ENCODE data around the gene ZNF202. TPM values are rescaled to one million over a fixed set of nuclear protein-coding genes. Genes with fewer than 3 reads are reported as not detected.

Gene ZNF202
- total RNA-seq, 1 donor: 6.5 TPM

GRCh38 chr11:123707606-123708205 is 33.8 kb downstream of the ZNF202 start:
- DNase-seq (ENCODE audit: insufficient read length, low spot score, missing footprints): peak; percentile 80
- TF ChIP-seq, protein P1, sequence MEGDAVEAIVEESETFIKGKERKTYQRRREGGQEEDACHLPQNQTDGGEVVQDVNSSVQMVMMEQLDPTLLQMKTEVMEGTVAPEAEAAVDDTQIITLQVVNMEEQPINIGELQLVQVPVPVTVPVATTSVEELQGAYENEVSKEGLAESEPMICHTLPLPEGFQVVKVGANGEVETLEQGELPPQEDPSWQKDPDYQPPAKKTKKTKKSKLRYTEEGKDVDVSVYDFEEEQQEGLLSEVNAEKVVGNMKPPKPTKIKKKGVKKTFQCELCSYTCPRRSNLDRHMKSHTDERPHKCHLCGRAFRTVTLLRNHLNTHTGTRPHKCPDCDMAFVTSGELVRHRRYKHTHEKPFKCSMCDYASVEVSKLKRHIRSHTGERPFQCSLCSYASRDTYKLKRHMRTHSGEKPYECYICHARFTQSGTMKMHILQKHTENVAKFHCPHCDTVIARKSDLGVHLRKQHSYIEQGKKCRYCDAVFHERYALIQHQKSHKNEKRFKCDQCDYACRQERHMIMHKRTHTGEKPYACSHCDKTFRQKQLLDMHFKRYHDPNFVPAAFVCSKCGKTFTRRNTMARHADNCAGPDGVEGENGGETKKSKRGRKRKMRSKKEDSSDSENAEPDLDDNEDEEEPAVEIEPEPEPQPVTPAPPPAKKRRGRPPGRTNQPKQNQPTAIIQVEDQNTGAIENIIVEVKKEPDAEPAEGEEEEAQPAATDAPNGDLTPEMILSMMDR (IDR thresholded peaks at IDR 0.05; ENCODE audit: extremely low read depth, low read depth, low read length): peak; percentile 86
- Histone ChIP-seq H3K4me3 (ENCODE audit: insufficient read depth, low read length) (no peak overlapping the region), H3K9me3 (ENCODE audit: low read depth, low read length) (no peaks in the 10 kb centered on the region), H4K20me1 (ENCODE audit: insufficient read depth, low read length) (no peaks in the 10 kb centered on the region), H3K79me2 (ENCODE audit: insufficient read depth, low read length) (no peaks in the 10 kb centered on the region), H3K27me3 (ENCODE audit: insufficient read depth, low read length) (peaks cover 3% of the 10 kb centered on the region), H3K4me1 (ENCODE audit: insufficient read depth, low read length) (peaks cover under 1% of the 10 kb centered on the region), H3K4me2 (ENCODE audit: insufficient read depth, low read length) (no peak overlapping the region), H2AFZ (ENCODE audit: low read length) (no peak overlapping the region), H3K36me3 (ENCODE audit: insufficient read depth, low read length) (no peaks in the 10 kb centered on the region), H3K27ac (ENCODE audit: low read depth, low read length) (no peak overlapping the region)

DNA sequence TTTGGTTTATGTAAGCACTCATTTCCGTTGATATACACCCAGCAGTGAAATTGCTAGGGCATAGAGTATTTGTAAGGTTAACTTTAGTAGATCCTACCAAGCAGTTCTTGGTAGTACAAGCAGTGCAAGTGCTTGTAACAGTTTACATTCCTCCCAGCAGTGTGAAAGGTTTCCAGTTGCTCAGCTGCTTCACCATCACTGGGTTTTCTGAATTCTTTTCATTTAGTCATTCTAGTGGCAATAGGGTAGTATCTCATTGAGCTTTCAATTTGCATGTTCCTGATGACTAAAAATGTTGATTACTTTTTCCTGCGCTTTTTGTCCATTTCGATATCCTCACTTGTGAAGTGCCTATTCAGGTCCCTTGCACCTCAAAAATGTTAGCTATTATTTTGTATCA is 34.3 kb downstream of the ZNF202 start:
- Histone ChIP-seq H3K4me1 (ENCODE audit: insufficient read depth, low read length) (peaks cover 6% of the 10 kb centered on the region), H3K27me3 (ENCODE audit: insufficient read depth, low read length) (peaks cover 3% of the 10 kb centered on the region), H2AFZ (ENCODE audit: low read length) (no peak overlapping the region), H3K27ac (ENCODE audit: low read depth, low read length) (no peak overlapping the region), H4K20me1 (ENCODE audit: insufficient read depth, low read length) (no peaks in the 10 kb centered on the region), H3K4me3 (ENCODE audit: insufficient read depth, low read length) (no peak overlapping the region), H3K9me3 (ENCODE audit: low read depth, low read length) (no peaks in the 10 kb centered on the region), H3K79me2 (ENCODE audit: insufficient read depth, low read length) (no peaks in the 10 kb centered on the region), H3K36me3 (ENCODE audit: insufficient read depth, low read length) (no peaks in the 10 kb centered on the region), H3K4me2 (ENCODE audit: insufficient read depth, low read length) (no peak overlapping the region)
- no peak for DNase-seq (ENCODE audit: insufficient read length, low spot score, missing footprints)
- TF ChIP-seq, protein P1 (IDR thresholded peaks at IDR 0.05; ENCODE audit: extremely low read depth, low read depth, low read length): no peak

GRCh38 chr11:123704341-123704740 is 37.1 kb downstream of the ZNF202 start:
- peaks cover 3% of the 10 kb centered on the region for H3K27me3 ChIP-seq (ENCODE audit: insufficient read depth, low read length)
- no peaks in the 10 kb centered on the region for H4K20me1 ChIP-seq (ENCODE audit: insufficient read depth, low read length)
- no peak overlapping the region for H3K4me2 ChIP-seq (ENCODE audit: insufficient read depth, low read length)
- H3K4me1 ChIP-seq (ENCODE audit: insufficient read depth, low read length): peaks cover 8% of the 10 kb centered on the region
- no peaks in the 10 kb centered on the region for H3K36me3 ChIP-seq (ENCODE audit: insufficient read depth, low read length)
- H3K79me2 ChIP-seq (ENCODE audit: insufficient read depth, low read length): no peaks in the 10 kb centered on the region
- H3K9me3 ChIP-seq (ENCODE audit: low read depth, low read length): no peaks in the 10 kb centered on the region
- DNase-seq (ENCODE audit: insufficient read length, low spot score, missing footprints): no peak
- no peak overlapping the region for H3K4me3 ChIP-seq (ENCODE audit: insufficient read depth, low read length)
- no peak overlapping the region for H3K27ac ChIP-seq (ENCODE audit: low read depth, low read length)
- TF ChIP-seq, protein P1 (IDR thresholded peaks at IDR 0.05; ENCODE audit: extremely low read depth, low read depth, low read length): no peak
- H2AFZ ChIP-seq (ENCODE audit: low read length): no peak overlapping the region

DNA sequence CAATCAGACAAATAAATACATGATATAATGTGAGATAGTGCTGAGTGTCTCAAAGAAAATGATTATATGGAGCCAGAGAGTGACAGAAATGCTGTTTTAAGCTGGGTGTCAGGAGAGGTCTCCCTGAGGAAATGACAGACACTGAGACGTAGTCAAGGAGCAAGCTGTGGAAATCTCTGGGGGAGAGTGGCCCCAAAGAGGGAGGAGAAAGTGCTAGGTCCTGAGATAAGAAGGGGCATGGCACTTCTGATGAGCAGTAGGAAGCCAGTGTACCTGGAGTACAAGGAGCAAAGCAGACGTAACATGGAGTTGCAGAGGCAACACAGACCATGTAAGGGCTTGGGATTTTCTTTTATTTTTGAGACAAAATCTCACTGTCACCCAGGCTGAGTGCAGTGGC is 38.8 kb downstream of the ZNF202 start:
- H3K27ac ChIP-seq (ENCODE audit: low read depth, low read length): no peak overlapping the region

More for the DNA sequence above, 38.8 kb downstream of the ZNF202 start:
- H4K20me1 ChIP-seq (ENCODE audit: insufficient read depth, low read length): no peaks in the 10 kb centered on the region
- TF ChIP-seq, protein P1 (IDR thresholded peaks at IDR 0.05; ENCODE audit: extremely low read depth, low read depth, low read length): no peak
- no peaks in the 10 kb centered on the region for H3K79me2 ChIP-seq (ENCODE audit: insufficient read depth, low read length)
- no peak overlapping the region for H2AFZ ChIP-seq (ENCODE audit: low read length)
- no peaks in the 10 kb centered on the region for H3K36me3 ChIP-seq (ENCODE audit: insufficient read depth, low read length)
- no peaks in the 10 kb centered on the region for H3K9me3 ChIP-seq (ENCODE audit: low read depth, low read length)
- no peak overlapping the region for H3K4me3 ChIP-seq (ENCODE audit: insufficient read depth, low read length)
- H3K4me1 ChIP-seq (ENCODE audit: insufficient read depth, low read length): peaks cover 8% of the 10 kb centered on the region
- H3K27me3 ChIP-seq (ENCODE audit: insufficient read depth, low read length): no peaks in the 10 kb centered on the region
- peak overlapping the region; percentile 60 for H3K4me2 ChIP-seq (ENCODE audit: insufficient read depth, low read length)
- DNase-seq (ENCODE audit: insufficient read length, low spot score, missing footprints): no peak
